CD8-positive, alpha-beta memory T cell (primary cell): Measurements from ENCODE around the gene C15orf39. TPM values are rescaled to one million over a fixed set of nuclear protein-coding genes. Genes with fewer than 3 reads are reported as not detected.

Experiments
- CTCF ChIA-PET: fragments of 350-600 bp; sonication (Branson Sonifier 250); formaldehyde crosslinking; loops from one replicate; lab custom pipeline; 2021; ENCODE audit warnings: antibody characterized with exemption; lab: Charles Lee
- POLR2A ChIA-PET: fragments of 350-600 bp; sonication (Branson Sonifier 250); formaldehyde crosslinking; loops from one replicate; lab custom pipeline; 2021; ENCODE audit warnings: antibody characterized with exemption; lab: Charles Lee
- DNase-seq, 5 donors: peaks; one replicate each; pipeline versions ENCODE4 v3.0.0 to v3.0.0-alpha.2; 2020 to 2022; ENCODE audit warnings: mixed read lengths in 1 of 5
- H3K27ac ChIP-seq: one replicate; pipeline ENCODE4 v1.7.0; 2013; ENCODE audit warnings: low read depth, mild to moderate bottlenecking, low read length, moderate library complexity
- H3K27me3 ChIP-seq: 2 replicates; pipeline ENCODE4 v1.7.0; 2013; ENCODE audit warnings: low read length, mild to moderate bottlenecking; ENCODE audit not compliant: insufficient read depth, poor library complexity, severe bottlenecking
- H3K36me3 ChIP-seq: 2 replicates; pipeline ENCODE4 v1.7.0; 2013; ENCODE audit warnings: mild to moderate bottlenecking, low read length, moderate library complexity; ENCODE audit not compliant: insufficient read depth
- H3K4me1 ChIP-seq: 2 replicates; pipeline ENCODE4 v1.7.0; 2013; ENCODE audit warnings: mild to moderate bottlenecking, low read length, moderate library complexity; ENCODE audit not compliant: insufficient read depth
- H3K4me3 ChIP-seq: 2 replicates; pipeline ENCODE4 v1.7.0; 2013; ENCODE audit warnings: mild to moderate bottlenecking, low read length
- H3K9me3 ChIP-seq: 2 replicates; pipeline ENCODE4 v1.7.0; 2013; ENCODE audit warnings: mild to moderate bottlenecking, low read length
- H3K27ac Mint-ChIP-seq, 8 donors: one replicate each; pipeline ENCODE4 v1.8.0; 2020 to 2021; ENCODE audit warnings: mixed read lengths in 8 of 8, mild to moderate bottlenecking in 6 of 8, inconsistent platforms in 3 of 8, moderate library complexity in 3 of 8
- H3K27me3 Mint-ChIP-seq, 2 donors: one replicate each; pipeline ENCODE4 v1.8.0; 2020 to 2021; ENCODE audit warnings: mixed read lengths in 2 of 2, mild to moderate bottlenecking in 1 of 2, moderate library complexity in 1 of 2
- H3K36me3 Mint-ChIP-seq, 3 donors: one replicate each; pipeline ENCODE4 v1.8.0; 2020 to 2021; ENCODE audit warnings: mixed read lengths in 3 of 3, inconsistent platforms in 1 of 3, mild to moderate bottlenecking in 1 of 3
- H3K4me1 Mint-ChIP-seq, 3 donors: one replicate each; pipeline ENCODE4 v1.8.0; 2020 to 2021; ENCODE audit warnings: mixed read lengths in 3 of 3, inconsistent platforms in 1 of 3, mild to moderate bottlenecking in 1 of 3
- H3K4me3 Mint-ChIP-seq, 7 donors: one replicate each; pipeline ENCODE4 v1.8.0; 2020 to 2021; ENCODE audit warnings: mixed read lengths in 7 of 7, mild to moderate bottlenecking in 6 of 7, moderate library complexity in 4 of 7, inconsistent platforms in 2 of 7
- H3K9me3 Mint-ChIP-seq, 5 donors: one replicate each; pipeline ENCODE4 v1.8.0; 2020 to 2022; ENCODE audit warnings: mixed read lengths in 5 of 5, mild to moderate bottlenecking in 3 of 5, moderate library complexity in 2 of 5, inconsistent platforms in 1 of 5
- polyA plus RNA-seq: library from polyadenylated mRNA; unstranded; fragments of 300-500 nt; fragmentation: Illumina TruSeq; gene quantifications from one replicate; pipeline ENCODE4 v1.2.3, GENCODE V29; 2021
- total RNA-seq, 2 experiments: library from RNA; stranded (reverse); gene quantifications; one replicate each; pipeline ENCODE4 v1.2.3, GENCODE V29; 2021

C15orf39 gene
- total and polyA plus RNA-seq, 3 experiments from 2014 or later = 6.1 to 32.0 (median 29.8) TPM

- no peaks in the 10 kb centered on the region for H3K27me3 ChIP-seq
- no peak overlapping the region for H3K27ac ChIP-seq
- no peak for DNase-seq
- Mint-ChIP-seq H3K4me1 (no peaks in the 10 kb centered on the region), H3K27me3 (peaks cover 10 to 43% of the 10 kb centered on the region in 2 donors), H3K9me3 (peaks cover 0 to 4% (median 0%) of the 10 kb centered on the region in 5 donors), H3K36me3 (no peaks in the 10 kb centered on the region), H3K4me3 (no peak overlapping the region), H3K27ac (no peak overlapping the region)
- H3K36me3 ChIP-seq = no peaks in the 10 kb centered on the region
- ChIA-PET CTCF (interaction anchor here (1.4 kb wide), 1 partner anchor 15 kb away, joined by 3 read pairs; no protein-coding TSS in a partner anchor), POLR2A (no interaction called here)
- no peaks in the 10 kb centered on the region for H3K4me1 ChIP-seq
- no peak overlapping the region for H3K4me3 ChIP-seq
- no peaks in the 10 kb centered on the region for H3K9me3 ChIP-seq
These were observed 31.3 kb downstream of the C15orf39 start for GRCh38 chr15:75232826-75233503.

- ChIA-PET POLR2A (no interaction called here), CTCF (interaction anchor here (1.1 to 1.4 kb wide), 2 partner anchors 14 to 205 kb away, joined by 3 to 4 read pairs; no protein-coding TSS in a partner anchor)
- Mint-ChIP-seq H3K27me3 (peaks cover 8 to 41% of the 10 kb centered on the region in 2 donors), H3K36me3 (no peaks in the 10 kb centered on the region), H3K4me3 (no peak overlapping the region), H3K27ac (no peak overlapping the region), H3K9me3 (peaks cover 0 to 2% (median 0%) of the 10 kb centered on the region in 5 donors), H3K4me1 (no peaks in the 10 kb centered on the region)
- H3K4me3 ChIP-seq = no peak overlapping the region
- H3K27me3 ChIP-seq = no peaks in the 10 kb centered on the region
- no peak for DNase-seq
- H3K9me3 ChIP-seq = no peaks in the 10 kb centered on the region
- no peaks in the 10 kb centered on the region for H3K36me3 ChIP-seq
- H3K27ac ChIP-seq = no peak overlapping the region
- H3K4me1 ChIP-seq = no peaks in the 10 kb centered on the region
These were observed 32.0 kb downstream of the C15orf39 start for GRCh38 chr15:75233504-75234190.

- H3K4me3 Mint-ChIP-seq = no peak overlapping the region
- peaks cover 0 to 2% (median 0%) of the 10 kb centered on the region in 5 donors for H3K9me3 Mint-ChIP-seq
- Histone ChIP-seq H3K27ac (no peak overlapping the region), H3K36me3 (no peaks in the 10 kb centered on the region), H3K4me1 (no peaks in the 10 kb centered on the region), H3K9me3 (no peaks in the 10 kb centered on the region), H3K4me3 (no peak overlapping the region), H3K27me3 (no peaks in the 10 kb centered on the region)
- no peaks in the 10 kb centered on the region for H3K36me3 Mint-ChIP-seq
- no peak for DNase-seq
- ChIA-PET POLR2A (no interaction called here), CTCF (interaction anchor here (1.1 to 1.4 kb wide), 2 partner anchors 14 to 205 kb away, joined by 3 to 4 read pairs; no protein-coding TSS in a partner anchor)
- peaks cover 8 to 46% of the 10 kb centered on the region in 2 donors for H3K27me3 Mint-ChIP-seq
- no peaks in the 10 kb centered on the region for H3K4me1 Mint-ChIP-seq
- no peak overlapping the region for H3K27ac Mint-ChIP-seq
These were observed 32.6 kb downstream of the C15orf39 start for GRCh38 chr15:75234191-75234810.

- no peaks in the 10 kb centered on the region for H3K9me3 ChIP-seq
- no peak overlapping the region for H3K27ac ChIP-seq
- H3K4me3 ChIP-seq = no peak overlapping the region
- H3K4me1 ChIP-seq = no peaks in the 10 kb centered on the region
- ChIA-PET POLR2A (no interaction called here), CTCF (no interaction called here)
- no peaks in the 10 kb centered on the region for H3K4me1 Mint-ChIP-seq
- H3K27me3 ChIP-seq = no peaks in the 10 kb centered on the region
- DNase-seq = peak in 1 of 5 donors; percentile 24
- H3K36me3 ChIP-seq = no peaks in the 10 kb centered on the region
- no peak overlapping the region for H3K27ac Mint-ChIP-seq
- H3K9me3 Mint-ChIP-seq = peaks cover 0 to 2% (median 0%) of the 10 kb centered on the region in 5 donors
- H3K27me3 Mint-ChIP-seq = peaks cover 8 to 49% of the 10 kb centered on the region in 2 donors
- no peak overlapping the region for H3K4me3 Mint-ChIP-seq
- H3K36me3 Mint-ChIP-seq = no peaks in the 10 kb centered on the region
These were observed 33.5 kb downstream of the C15orf39 start for GRCh38 chr15:75235051-75235673.

GRCh38 chr15:75235760-75236729, 34.4 kb downstream of the C15orf39 start:
- H3K4me3 Mint-ChIP-seq = no peak overlapping the region
- DNase-seq = no peak
- no peak overlapping the region for H3K4me3 ChIP-seq
- H3K4me1 ChIP-seq = no peaks in the 10 kb centered on the region
- H3K4me1 Mint-ChIP-seq = no peaks in the 10 kb centered on the region
- H3K27me3 Mint-ChIP-seq = peaks cover 11 to 50% of the 10 kb centered on the region in 2 donors
- no peaks in the 10 kb centered on the region for H3K36me3 Mint-ChIP-seq
- H3K27me3 ChIP-seq = no peaks in the 10 kb centered on the region
- POLR2A ChIA-PET = interaction anchor here (0.6 kb wide), 1 partner anchor 933 kb away, joined by 3 read pairs; no protein-coding TSS in a partner anchor
- H3K27ac ChIP-seq = no peak overlapping the region
- H3K36me3 ChIP-seq = no peaks in the 10 kb centered on the region
- CTCF ChIA-PET = no interaction called here
- peaks cover 0 to 2% (median 0%) of the 10 kb centered on the region in 5 donors for H3K9me3 Mint-ChIP-seq
- no peak overlapping the region for H3K27ac Mint-ChIP-seq
- H3K9me3 ChIP-seq = no peaks in the 10 kb centered on the region

GRCh38 chr15:75237316-75237982, 35.8 kb downstream of the C15orf39 start:
- ChIA-PET CTCF (no interaction called here), POLR2A (no interaction called here)
- no peaks in the 10 kb centered on the region for H3K36me3 ChIP-seq
- H3K27me3 ChIP-seq = no peaks in the 10 kb centered on the region
- no peaks in the 10 kb centered on the region for H3K9me3 ChIP-seq
- H3K4me1 Mint-ChIP-seq = no peaks in the 10 kb centered on the region
- peaks cover 0 to 2% (median 0%) of the 10 kb centered on the region in 5 donors for H3K9me3 Mint-ChIP-seq
- no peak overlapping the region for H3K27ac Mint-ChIP-seq
- H3K36me3 Mint-ChIP-seq = no peaks in the 10 kb centered on the region
- no peak overlapping the region for H3K27ac ChIP-seq
- H3K4me3 Mint-ChIP-seq = no peak overlapping the region
- peaks cover 8 to 37% of the 10 kb centered on the region in 2 donors for H3K27me3 Mint-ChIP-seq
- no peak overlapping the region for H3K4me3 ChIP-seq
- peak in 1 of 5 donors; percentile 38 for DNase-seq
- H3K4me1 ChIP-seq = no peaks in the 10 kb centered on the region

GRCh38 chr15:75238150-75238549, 36.5 kb downstream of the C15orf39 start:
- no peaks in the 10 kb centered on the region for H3K36me3 ChIP-seq
- H3K27me3 Mint-ChIP-seq = peaks cover 4 to 30% of the 10 kb centered on the region in 2 donors
- CTCF ChIA-PET = no interaction called here

More at GRCh38 chr15:75238150-75238549, 36.5 kb downstream of the C15orf39 start:
- POLR2A ChIA-PET = no interaction called here
- no peak overlapping the region for H3K27ac Mint-ChIP-seq
- Histone ChIP-seq H3K27ac (no peak overlapping the region), H3K4me3 (no peak overlapping the region), H3K4me1 (no peaks in the 10 kb centered on the region), H3K27me3 (no peaks in the 10 kb centered on the region), H3K9me3 (no peaks in the 10 kb centered on the region)
- no peaks in the 10 kb centered on the region for H3K36me3 Mint-ChIP-seq
- H3K4me3 Mint-ChIP-seq = no peak overlapping the region
- no peaks in the 10 kb centered on the region for H3K4me1 Mint-ChIP-seq
- no peak for DNase-seq
- peaks cover 0 to 2% (median 0%) of the 10 kb centered on the region in 5 donors for H3K9me3 Mint-ChIP-seq
